NCI-H2107 (cell line): ENCODE data around the gene RESF1.
A peak's percentile ranks its signal among the peaks of the same experiment; 100 is the strongest.

Experiments used
- DNase-seq: peaks from one replicate; lab custom pipeline; 2025; lab: John Stamatoyannopoulos, UW

The RESF1 gene

GRCh38 chr12:31958569-31959160 is 550 bp upstream of the RESF1 start:
- no peak for DNase-seq

GRCh38 chr12:31959701-31960391 is 631 bp downstream of the RESF1 start:
- DNase-seq = peak; percentile 51

- no peak for DNase-seq
These were observed 1.9 kb downstream of the RESF1 start for GRCh38 chr12:31961137-31961536.

- DNase-seq = no peak
These were observed 2.9 kb downstream of the RESF1 start for GRCh38 chr12:31962076-31962475.

GRCh38 chr12:31964280-31964679 is 5.1 kb downstream of the RESF1 start:
- DNase-seq = no peak

GRCh38 chr12:31965090-31965489 is 5.9 kb downstream of the RESF1 start:
- no peak for DNase-seq

- no peak for DNase-seq
These were observed 7.5 kb downstream of the RESF1 start for GRCh38 chr12:31966558-31967205.

GRCh38 chr12:31967539-31967938 is 8.3 kb downstream of the RESF1 start:
- DNase-seq = no peak

GRCh38 chr12:31970199-31970598 is 11.0 kb downstream of the RESF1 start:
- DNase-seq = no peak

- no peak for DNase-seq
These were observed 14.6 kb downstream of the RESF1 start for GRCh38 chr12:31973818-31974217.

- no peak for DNase-seq
These were observed 15.5 kb downstream of the RESF1 start for GRCh38 chr12:31974673-31975072.

- no peak for DNase-seq
These were observed 25.8 kb downstream of the RESF1 start for GRCh38 chr12:31984806-31985591.

- no peak for DNase-seq
These were observed 26.6 kb downstream of the RESF1 start for GRCh38 chr12:31985832-31986231.

GRCh38 chr12:31989571-31990362 is 30.6 kb downstream of the RESF1 start:
- DNase-seq = no peak

- no peak for DNase-seq
These were observed 31.9 kb downstream of the RESF1 start for GRCh38 chr12:31991146-31991545.

GRCh38 chr12:31991815-31992214 is 32.6 kb downstream of the RESF1 start:
- DNase-seq = no peak

GRCh38 chr12:31999692-32000091 is 40.5 kb downstream of the RESF1 start:
- no peak for DNase-seq

- DNase-seq = no peak
These were observed 41.3 kb downstream of the RESF1 start for GRCh38 chr12:32000373-32001005.

GRCh38 chr12:32002848-32003493 is 43.8 kb downstream of the RESF1 start:
- no peak for DNase-seq

GRCh38 chr12:32003654-32004053 is 44.4 kb downstream of the RESF1 start:
- DNase-seq = no peak
